Stimulated activated naive CD8-positive, alpha-beta T cell treated with anti-CD3 and anti-CD28 coated beads, Interleukin-15, Interleukin-2, amounts not matched to agents 100 ng/mL and 50 ng/mL, for 24 hours (primary cell): ENCODE data around the gene DYNLT1.
"Not testable (repeated sequence)": the region's sequence is repeated elsewhere in the genome, so short reads cannot be mapped to it uniquely, and the experiment has no call there.

Experiments used
- H3K27ac Mint-ChIP-seq: one replicate; pipeline ENCODE4 v1.8.0; 2021; ENCODE audit warnings: mild to moderate bottlenecking, mixed read lengths
- H3K27me3 Mint-ChIP-seq: one replicate; pipeline ENCODE4 v1.8.0; 2021; ENCODE audit warnings: mixed read lengths
- H3K36me3 Mint-ChIP-seq: one replicate; pipeline ENCODE4 v1.8.0; 2021; ENCODE audit warnings: low read depth, mixed read lengths
- H3K4me1 Mint-ChIP-seq: one replicate; pipeline ENCODE4 v1.8.0; 2021; ENCODE audit warnings: low read depth, mixed read lengths
- H3K4me3 Mint-ChIP-seq: one replicate; pipeline ENCODE4 v1.8.0; 2021; ENCODE audit warnings: mild to moderate bottlenecking, mixed read lengths
- H3K9me3 Mint-ChIP-seq: one replicate; pipeline ENCODE4 v1.8.0; 2021; ENCODE audit warnings: mixed read lengths

Gene DYNLT1

DNA sequence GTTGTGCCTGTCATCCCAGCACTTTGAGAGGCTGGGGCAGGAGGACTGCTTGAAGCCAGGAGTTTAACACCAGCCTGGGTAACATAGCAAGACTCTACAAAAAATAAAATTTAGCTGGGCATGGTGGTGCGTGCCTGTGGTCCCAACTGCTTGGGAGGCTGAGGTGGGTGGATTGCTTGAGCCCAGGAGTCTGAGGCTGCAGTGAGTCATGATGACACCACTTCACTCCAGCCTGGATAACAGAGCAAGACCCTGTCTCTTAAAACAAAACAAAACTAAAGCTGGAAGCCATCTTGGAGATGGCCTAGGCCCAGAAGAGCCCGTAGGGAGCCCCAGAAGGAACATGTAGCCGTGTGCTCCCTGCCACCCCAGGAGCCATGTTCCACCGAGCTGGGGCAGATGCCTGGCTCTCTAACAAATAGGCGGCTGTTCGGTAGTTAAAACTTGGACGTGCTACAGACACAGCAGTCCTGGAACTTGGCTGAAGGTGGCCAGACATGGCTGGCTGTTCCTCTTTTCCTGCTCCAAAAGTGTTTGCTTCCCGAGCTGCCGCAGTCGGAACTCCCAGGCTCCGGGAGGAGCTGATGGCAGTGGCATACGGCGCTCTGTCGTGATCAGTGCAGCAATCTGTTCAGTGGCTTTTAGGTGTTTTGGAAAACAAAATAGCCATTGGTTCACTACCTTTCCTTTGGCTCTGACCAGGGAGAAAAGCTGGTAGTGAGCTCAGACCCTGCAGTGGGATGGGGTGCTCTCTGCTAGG, 37.0 kb downstream of the DYNLT1 start:
- Mint-ChIP-seq H3K9me3 (no peaks in the 10 kb centered on the region), H3K27me3 (no peaks in the 10 kb centered on the region), H3K27ac (no peak overlapping the region), H3K4me1 (peaks cover 3% of the 10 kb centered on the region), H3K36me3 (peaks cover 73% of the 10 kb centered on the region), H3K4me3 (no peak overlapping the region)

- Mint-ChIP-seq H3K36me3 (peaks cover 72% of the 10 kb centered on the region), H3K4me3 (no peak overlapping the region), H3K27me3 (no peaks in the 10 kb centered on the region), H3K27ac (no peak overlapping the region), H3K9me3 (no peaks in the 10 kb centered on the region), H3K4me1 (peaks cover 3% of the 10 kb centered on the region)
These were observed 37.6 kb downstream of the DYNLT1 start for GRCh38 chr6:158606935-158607334.

DNA sequence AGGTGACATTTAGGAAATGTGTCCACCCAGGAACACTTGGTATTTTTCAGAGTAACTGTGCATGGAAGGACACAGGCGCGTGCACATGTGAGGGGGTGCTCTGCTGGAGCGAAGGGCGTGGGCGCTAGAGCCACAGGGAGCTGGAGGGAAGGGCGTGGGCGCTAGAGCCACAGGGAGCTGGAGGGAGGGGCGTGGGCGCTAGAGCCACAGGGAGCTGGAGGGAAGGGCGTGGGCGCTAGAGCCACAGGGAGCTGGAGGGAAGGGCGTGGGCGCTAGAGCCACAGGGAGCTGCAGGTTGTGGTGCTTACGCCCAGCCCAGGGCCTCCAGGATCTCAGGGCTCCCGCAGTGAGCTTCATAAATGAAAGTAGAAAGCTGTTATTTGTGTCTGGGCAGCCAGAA, 38.5 kb downstream of the DYNLT1 start:
- H3K4me3 Mint-ChIP-seq, H3K27me3 Mint-ChIP-seq, H3K9me3 Mint-ChIP-seq, H3K4me1 Mint-ChIP-seq: not testable (repeated sequence)
- H3K36me3 Mint-ChIP-seq: peaks cover 68% of the 10 kb centered on the region
- peak overlapping the region; percentile 40 for H3K27ac Mint-ChIP-seq

GRCh38 chr6:158605266-158605878, 39.2 kb downstream of the DYNLT1 start:
- H3K4me3 Mint-ChIP-seq: no peak overlapping the region
- H3K27me3 Mint-ChIP-seq: no peaks in the 10 kb centered on the region
- peaks cover 3% of the 10 kb centered on the region for H3K4me1 Mint-ChIP-seq
- H3K27ac Mint-ChIP-seq: peak overlapping the region; percentile 40
- peaks cover 66% of the 10 kb centered on the region for H3K36me3 Mint-ChIP-seq
- no peaks in the 10 kb centered on the region for H3K9me3 Mint-ChIP-seq

- H3K4me1 Mint-ChIP-seq: peaks cover 3% of the 10 kb centered on the region
- H3K27ac Mint-ChIP-seq: peak overlapping the region; percentile 29
- no peaks in the 10 kb centered on the region for H3K27me3 Mint-ChIP-seq
- H3K9me3 Mint-ChIP-seq: no peaks in the 10 kb centered on the region
- H3K36me3 Mint-ChIP-seq: peaks cover 60% of the 10 kb centered on the region
- H3K4me3 Mint-ChIP-seq: no peak overlapping the region
These were observed 40.5 kb downstream of the DYNLT1 start for GRCh38 chr6:158604048-158604406.

GRCh38 chr6:158603261-158604047, 41.1 kb downstream of the DYNLT1 start:
- peak overlapping the region; percentile 29 for H3K27ac Mint-ChIP-seq
- no peaks in the 10 kb centered on the region for H3K9me3 Mint-ChIP-seq
- H3K27me3 Mint-ChIP-seq: no peaks in the 10 kb centered on the region
- peaks cover 59% of the 10 kb centered on the region for H3K36me3 Mint-ChIP-seq
- H3K4me3 Mint-ChIP-seq: no peak overlapping the region
- H3K4me1 Mint-ChIP-seq: peaks cover 3% of the 10 kb centered on the region

- no peak overlapping the region for H3K4me3 Mint-ChIP-seq
- no peaks in the 10 kb centered on the region for H3K27me3 Mint-ChIP-seq
- peaks cover 69% of the 10 kb centered on the region for H3K36me3 Mint-ChIP-seq
- H3K27ac Mint-ChIP-seq: no peak overlapping the region
- peaks cover 7% of the 10 kb centered on the region for H3K4me1 Mint-ChIP-seq
- no peaks in the 10 kb centered on the region for H3K9me3 Mint-ChIP-seq
These were observed 44.9 kb downstream of the DYNLT1 start for GRCh38 chr6:158599635-158600034.

- H3K4me1 Mint-ChIP-seq: peaks cover 4% of the 10 kb centered on the region
- H3K27ac Mint-ChIP-seq: peak overlapping the region; percentile 2
- H3K9me3 Mint-ChIP-seq: no peaks in the 10 kb centered on the region
- no peaks in the 10 kb centered on the region for H3K27me3 Mint-ChIP-seq
- peaks cover 70% of the 10 kb centered on the region for H3K36me3 Mint-ChIP-seq
- no peak overlapping the region for H3K4me3 Mint-ChIP-seq
These were observed 47.0 kb downstream of the DYNLT1 start for GRCh38 chr6:158597565-158597964.

GRCh38 chr6:158596861-158597260, 47.7 kb downstream of the DYNLT1 start:
- H3K9me3 Mint-ChIP-seq: no peaks in the 10 kb centered on the region
- H3K36me3 Mint-ChIP-seq: peaks cover 70% of the 10 kb centered on the region
- no peak overlapping the region for H3K4me3 Mint-ChIP-seq
- H3K27me3 Mint-ChIP-seq: no peaks in the 10 kb centered on the region
- no peak overlapping the region for H3K27ac Mint-ChIP-seq
- peaks cover 4% of the 10 kb centered on the region for H3K4me1 Mint-ChIP-seq

- H3K9me3 Mint-ChIP-seq: no peaks in the 10 kb centered on the region
- peaks cover 4% of the 10 kb centered on the region for H3K4me1 Mint-ChIP-seq
- H3K27me3 Mint-ChIP-seq: no peaks in the 10 kb centered on the region
- no peak overlapping the region for H3K4me3 Mint-ChIP-seq
- peaks cover 75% of the 10 kb centered on the region for H3K36me3 Mint-ChIP-seq
- H3K27ac Mint-ChIP-seq: no peak overlapping the region
These were observed 49.3 kb downstream of the DYNLT1 start for GRCh38 chr6:158595223-158595622.

- Mint-ChIP-seq H3K9me3 (no peaks in the 10 kb centered on the region), H3K27ac (no peak overlapping the region), H3K4me1 (peaks cover 4% of the 10 kb centered on the region), H3K36me3 (peaks cover 82% of the 10 kb centered on the region), H3K4me3 (no peak overlapping the region), H3K27me3 (no peaks in the 10 kb centered on the region)
These were observed 50.9 kb downstream of the DYNLT1 start for GRCh38 chr6:158593670-158594069.

- H3K4me1 Mint-ChIP-seq: no peaks in the 10 kb centered on the region
- peaks cover 87% of the 10 kb centered on the region for H3K36me3 Mint-ChIP-seq
- no peaks in the 10 kb centered on the region for H3K27me3 Mint-ChIP-seq
- no peaks in the 10 kb centered on the region for H3K9me3 Mint-ChIP-seq
- H3K27ac Mint-ChIP-seq: no peak overlapping the region
- no peak overlapping the region for H3K4me3 Mint-ChIP-seq
These were observed 52.7 kb downstream of the DYNLT1 start for GRCh38 chr6:158591810-158592209.

DNA sequence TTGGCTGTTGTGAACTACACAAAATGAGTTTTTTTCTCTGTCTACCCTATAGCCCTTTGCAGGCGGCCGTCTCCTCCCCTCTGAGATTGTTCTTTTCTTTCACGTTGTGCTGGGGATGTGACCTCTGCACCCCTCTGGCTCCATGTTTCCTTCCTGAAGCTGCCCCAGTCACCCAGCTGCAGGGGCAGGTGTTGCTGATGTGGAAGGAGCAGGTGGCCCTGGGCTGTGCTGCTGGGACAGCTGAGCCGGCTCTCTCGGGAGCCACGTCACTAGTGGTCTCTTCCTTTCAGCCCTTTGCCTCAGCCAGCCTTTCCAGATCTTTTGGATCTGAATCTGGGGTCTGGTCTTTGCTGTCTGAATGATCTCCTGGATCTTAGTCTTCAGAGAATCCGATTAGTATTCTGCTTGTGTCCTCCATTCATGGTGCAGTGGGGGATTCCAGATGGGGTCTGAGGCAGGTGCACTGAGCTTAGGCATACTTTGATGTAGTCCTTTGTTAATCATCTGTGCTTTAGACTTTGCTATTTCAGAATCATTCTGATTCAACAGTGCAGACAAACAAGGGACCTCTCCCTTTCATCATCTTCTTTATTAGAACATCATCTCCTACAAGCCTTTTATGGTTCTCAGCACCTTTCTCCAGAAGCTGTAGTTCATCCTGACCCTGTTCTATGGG, 53.3 kb downstream of the DYNLT1 start:
- no peak overlapping the region for H3K4me3 Mint-ChIP-seq
- no peaks in the 10 kb centered on the region for H3K27me3 Mint-ChIP-seq
- H3K36me3 Mint-ChIP-seq: peaks cover 87% of the 10 kb centered on the region

GRCh38 chr6:158589366-158589765, 55.2 kb downstream of the DYNLT1 start:
- Mint-ChIP-seq H3K27ac (no peak overlapping the region), H3K9me3 (no peaks in the 10 kb centered on the region), H3K36me3 (peaks cover 90% of the 10 kb centered on the region), H3K27me3 (no peaks in the 10 kb centered on the region), H3K4me1 (no peaks in the 10 kb centered on the region), H3K4me3 (no peak overlapping the region)

More for the DNA sequence above, 53.3 kb downstream of the DYNLT1 start:
- H3K27ac Mint-ChIP-seq: no peak overlapping the region
- no peaks in the 10 kb centered on the region for H3K9me3 Mint-ChIP-seq
- no peaks in the 10 kb centered on the region for H3K4me1 Mint-ChIP-seq

DNA sequence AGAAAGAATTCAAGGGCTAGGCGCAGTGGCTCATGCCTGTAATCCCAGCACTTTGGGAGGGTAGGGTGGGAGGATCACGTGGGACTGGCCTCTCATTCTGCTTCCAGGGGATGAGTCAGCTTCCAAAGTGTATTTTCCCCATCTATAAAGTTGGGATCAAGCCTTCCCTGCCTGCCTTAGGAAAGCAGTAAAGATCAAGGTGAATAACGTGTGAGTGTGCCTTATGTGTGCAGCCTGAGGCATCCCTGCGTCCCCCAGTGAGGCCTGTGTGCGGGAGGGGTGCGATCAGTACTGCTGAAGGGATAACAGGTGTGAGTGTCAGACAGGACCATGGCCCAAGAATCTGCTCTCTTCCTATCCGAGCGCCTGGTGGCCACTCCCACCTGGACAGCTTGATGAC, 57.9 kb downstream of the DYNLT1 start:
- Mint-ChIP-seq H3K4me3 (no peak overlapping the region), H3K9me3 (no peaks in the 10 kb centered on the region), H3K27ac (no peak overlapping the region)

More for the DNA sequence above, 57.9 kb downstream of the DYNLT1 start:
- H3K27me3 Mint-ChIP-seq: no peaks in the 10 kb centered on the region
- no peaks in the 10 kb centered on the region for H3K4me1 Mint-ChIP-seq
- H3K36me3 Mint-ChIP-seq: peaks cover 88% of the 10 kb centered on the region
